K562 (cell line): ENCODE data around the gene REX1BD. TPM values are rescaled to one million over a fixed set of nuclear protein-coding genes. Genes with fewer than 3 reads are reported as not detected.

ENCODE experiments used
- CCNT2 ChIP-seq: IDR thresholded peaks from 2 replicates; pipeline ENCODE4 v1.6.1; 2011; ENCODE audit warnings: borderline replicate concordance, low read depth, mild to moderate bottlenecking, moderate library complexity, mixed read lengths, low read length; ENCODE audit not compliant: insufficient read length; ENCODE audit errors: extremely low read depth
- GTF2A2 ChIP-seq: IDR thresholded peaks from 2 replicates; pipeline ENCODE4 v1.6.1; 2016; ENCODE audit warnings: mild to moderate bottlenecking, missing genetic modification characterization, missing compliant biosample characterization
- HMGN3 ChIP-seq: IDR thresholded peaks from 2 replicates; pipeline ENCODE4 v1.6.1; 2011; ENCODE audit warnings: borderline replicate concordance, low read depth, mild to moderate bottlenecking, mixed read lengths, low read length; ENCODE audit not compliant: insufficient read length; ENCODE audit errors: extremely low read depth
- NFE2L1 ChIP-seq: fragments of 450-650 bp; IDR thresholded peaks from 2 replicates; pipeline ENCODE4 v1.6.1; 2016; ENCODE audit warnings: missing genetic modification characterization, low read depth, mild to moderate bottlenecking, missing compliant biosample characterization, moderate library complexity, borderline replicate concordance
- POLR2B ChIP-seq: fragments of 450-650 bp; IDR thresholded peaks from 2 replicates; pipeline ENCODE4 v1.6.1; 2018; ENCODE audit warnings: low read depth; ENCODE audit not compliant: partially characterized antibody
- RB1 ChIP-seq: fragments of 450-650 bp; IDR thresholded peaks from 2 replicates; pipeline ENCODE4 v1.6.1; 2017; ENCODE audit warnings: low read depth, mild to moderate bottlenecking
- YY1 ChIP-seq, 3 experiments: IDR thresholded peaks; 2 replicates each; pipeline ENCODE4 v1.6.1; 2011; ENCODE audit warnings: low read length in 2 of 3, mild to moderate bottlenecking in 2 of 3, moderate library complexity in 2 of 3, borderline replicate concordance in 1 of 3, control low read depth in 1 of 3, low read depth in 1 of 3; ENCODE audit not compliant: insufficient read depth in 3 of 3, insufficient replicate concordance in 2 of 3, control insufficient read depth in 1 of 3, insufficient read length in 1 of 3; ENCODE audit errors: extremely low read depth in 1 of 3
- ZEB2 ChIP-seq: fragments of 450-650 bp; IDR thresholded peaks from 2 replicates; pipeline ENCODE4 v1.6.1; 2016
- ZNF121 ChIP-seq: sonication (generic); formaldehyde crosslinking; conservative IDR thresholded peaks from 2 replicates; pipeline ENCODE4 v1.8.0; 2022; ENCODE audit warnings: missing genetic modification reagents
- ZNF263 ChIP-seq: sonication (generic); formaldehyde crosslinking; IDR thresholded peaks from 2 replicates; pipeline ENCODE4 v1.8.0; 2022; ENCODE audit warnings: mild to moderate bottlenecking, missing genetic modification reagents, borderline replicate concordance
- polyA plus RNA-seq, 8 experiments: library from polyadenylated mRNA; depleted of rRNA in 4 of 8; stranded (reverse) in 5 of 8; unstranded in 3 of 8; fragments of >200 nt; fragmentation: Nextera tagmentation in 2 of 8; fragmentation: Illumina TruSeq in 1 of 8; extraction: Ambion mirVana in 2 of 8; extraction: Trizol in 1 of 8; gene quantifications; 2 replicates each; pipeline versions ENCODE4 v1.2.1 to v1.2.3, GENCODE V29; 2011 to 2014; ENCODE audit warnings: inconsistent platforms in 1 of 8, missing spikeins in 1 of 8
- total RNA-seq, 7 experiments: library from RNA; depleted of rRNA in 6 of 7; stranded (reverse); fragments of >200 nt in 6 of 7; fragmentation: Illumina TruSeq in 2 of 7; extraction: Trizol in 2 of 7; gene quantifications; 2 replicates each; pipeline versions ENCODE4 v1.2.1 to v1.2.3, GENCODE V29; 2011 to 2021; ENCODE audit warnings: low replicate concordance in 1 of 7
- TF ChIP-seq, protein P1 (sequence below): fragments of 200-600 bp; sonication (generic); IDR thresholded peaks from one replicate; pipeline ENCODE4 v1.6.1; 2012; ENCODE audit warnings: mild to moderate bottlenecking, low read depth, low read length, inconsistent platforms
- TF ChIP-seq, protein P2 (sequence below): sonication (generic); formaldehyde crosslinking; IDR thresholded peaks from 2 replicates; pipeline ENCODE4 v1.8.1; 2023; ENCODE audit warnings: mild to moderate bottlenecking, missing genetic modification reagents

The REX1BD gene
- total and polyA plus RNA-seq, 9 of the 15 experiments (the other 6 are each of a cell fraction or from before 2014, with no cell fraction given): 1.9 to 136 (median 13.8) TPM

DNA sequence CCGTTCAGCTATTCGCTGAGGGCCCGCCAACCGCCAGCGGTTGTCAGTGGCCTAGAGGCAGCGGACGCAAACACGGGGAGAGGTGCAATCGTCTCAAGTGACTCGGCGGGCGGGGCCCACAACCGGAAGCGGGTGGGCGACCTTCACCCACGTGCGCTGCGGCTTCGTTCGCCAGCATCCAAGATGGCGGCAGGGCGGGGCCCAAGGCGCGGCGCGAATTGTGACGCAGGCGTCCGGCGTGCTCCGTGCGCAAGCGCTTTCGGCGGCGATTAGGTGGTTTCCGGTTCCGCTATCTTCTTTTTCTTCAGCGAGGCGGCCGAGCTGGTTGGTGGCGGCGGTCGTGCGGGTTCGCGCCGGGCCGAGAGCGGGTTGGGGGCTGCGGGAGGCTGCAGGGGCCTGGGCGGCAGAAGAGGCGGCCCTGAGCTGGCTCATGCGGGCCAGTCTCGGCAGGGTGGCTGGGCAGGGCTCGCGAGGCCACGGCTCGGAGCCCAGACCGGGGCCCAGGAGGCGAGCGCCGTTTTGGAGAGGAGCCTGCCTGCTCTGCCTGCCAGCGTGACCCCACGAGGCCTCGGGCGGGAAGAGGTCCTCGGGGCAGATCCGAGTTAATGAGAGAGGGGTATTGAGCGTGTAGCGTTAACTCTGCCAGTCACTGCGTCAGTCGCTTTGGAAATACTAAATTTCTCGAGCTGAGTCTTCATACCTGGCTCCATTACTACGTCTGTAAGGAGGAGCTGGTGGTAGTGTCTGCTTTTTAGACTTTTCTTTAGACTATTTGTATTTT lies 16.8 kb upstream of the REX1BD start, which contains the start of gene UBA52 (continued):
- TF ChIP-seq, protein P1, sequence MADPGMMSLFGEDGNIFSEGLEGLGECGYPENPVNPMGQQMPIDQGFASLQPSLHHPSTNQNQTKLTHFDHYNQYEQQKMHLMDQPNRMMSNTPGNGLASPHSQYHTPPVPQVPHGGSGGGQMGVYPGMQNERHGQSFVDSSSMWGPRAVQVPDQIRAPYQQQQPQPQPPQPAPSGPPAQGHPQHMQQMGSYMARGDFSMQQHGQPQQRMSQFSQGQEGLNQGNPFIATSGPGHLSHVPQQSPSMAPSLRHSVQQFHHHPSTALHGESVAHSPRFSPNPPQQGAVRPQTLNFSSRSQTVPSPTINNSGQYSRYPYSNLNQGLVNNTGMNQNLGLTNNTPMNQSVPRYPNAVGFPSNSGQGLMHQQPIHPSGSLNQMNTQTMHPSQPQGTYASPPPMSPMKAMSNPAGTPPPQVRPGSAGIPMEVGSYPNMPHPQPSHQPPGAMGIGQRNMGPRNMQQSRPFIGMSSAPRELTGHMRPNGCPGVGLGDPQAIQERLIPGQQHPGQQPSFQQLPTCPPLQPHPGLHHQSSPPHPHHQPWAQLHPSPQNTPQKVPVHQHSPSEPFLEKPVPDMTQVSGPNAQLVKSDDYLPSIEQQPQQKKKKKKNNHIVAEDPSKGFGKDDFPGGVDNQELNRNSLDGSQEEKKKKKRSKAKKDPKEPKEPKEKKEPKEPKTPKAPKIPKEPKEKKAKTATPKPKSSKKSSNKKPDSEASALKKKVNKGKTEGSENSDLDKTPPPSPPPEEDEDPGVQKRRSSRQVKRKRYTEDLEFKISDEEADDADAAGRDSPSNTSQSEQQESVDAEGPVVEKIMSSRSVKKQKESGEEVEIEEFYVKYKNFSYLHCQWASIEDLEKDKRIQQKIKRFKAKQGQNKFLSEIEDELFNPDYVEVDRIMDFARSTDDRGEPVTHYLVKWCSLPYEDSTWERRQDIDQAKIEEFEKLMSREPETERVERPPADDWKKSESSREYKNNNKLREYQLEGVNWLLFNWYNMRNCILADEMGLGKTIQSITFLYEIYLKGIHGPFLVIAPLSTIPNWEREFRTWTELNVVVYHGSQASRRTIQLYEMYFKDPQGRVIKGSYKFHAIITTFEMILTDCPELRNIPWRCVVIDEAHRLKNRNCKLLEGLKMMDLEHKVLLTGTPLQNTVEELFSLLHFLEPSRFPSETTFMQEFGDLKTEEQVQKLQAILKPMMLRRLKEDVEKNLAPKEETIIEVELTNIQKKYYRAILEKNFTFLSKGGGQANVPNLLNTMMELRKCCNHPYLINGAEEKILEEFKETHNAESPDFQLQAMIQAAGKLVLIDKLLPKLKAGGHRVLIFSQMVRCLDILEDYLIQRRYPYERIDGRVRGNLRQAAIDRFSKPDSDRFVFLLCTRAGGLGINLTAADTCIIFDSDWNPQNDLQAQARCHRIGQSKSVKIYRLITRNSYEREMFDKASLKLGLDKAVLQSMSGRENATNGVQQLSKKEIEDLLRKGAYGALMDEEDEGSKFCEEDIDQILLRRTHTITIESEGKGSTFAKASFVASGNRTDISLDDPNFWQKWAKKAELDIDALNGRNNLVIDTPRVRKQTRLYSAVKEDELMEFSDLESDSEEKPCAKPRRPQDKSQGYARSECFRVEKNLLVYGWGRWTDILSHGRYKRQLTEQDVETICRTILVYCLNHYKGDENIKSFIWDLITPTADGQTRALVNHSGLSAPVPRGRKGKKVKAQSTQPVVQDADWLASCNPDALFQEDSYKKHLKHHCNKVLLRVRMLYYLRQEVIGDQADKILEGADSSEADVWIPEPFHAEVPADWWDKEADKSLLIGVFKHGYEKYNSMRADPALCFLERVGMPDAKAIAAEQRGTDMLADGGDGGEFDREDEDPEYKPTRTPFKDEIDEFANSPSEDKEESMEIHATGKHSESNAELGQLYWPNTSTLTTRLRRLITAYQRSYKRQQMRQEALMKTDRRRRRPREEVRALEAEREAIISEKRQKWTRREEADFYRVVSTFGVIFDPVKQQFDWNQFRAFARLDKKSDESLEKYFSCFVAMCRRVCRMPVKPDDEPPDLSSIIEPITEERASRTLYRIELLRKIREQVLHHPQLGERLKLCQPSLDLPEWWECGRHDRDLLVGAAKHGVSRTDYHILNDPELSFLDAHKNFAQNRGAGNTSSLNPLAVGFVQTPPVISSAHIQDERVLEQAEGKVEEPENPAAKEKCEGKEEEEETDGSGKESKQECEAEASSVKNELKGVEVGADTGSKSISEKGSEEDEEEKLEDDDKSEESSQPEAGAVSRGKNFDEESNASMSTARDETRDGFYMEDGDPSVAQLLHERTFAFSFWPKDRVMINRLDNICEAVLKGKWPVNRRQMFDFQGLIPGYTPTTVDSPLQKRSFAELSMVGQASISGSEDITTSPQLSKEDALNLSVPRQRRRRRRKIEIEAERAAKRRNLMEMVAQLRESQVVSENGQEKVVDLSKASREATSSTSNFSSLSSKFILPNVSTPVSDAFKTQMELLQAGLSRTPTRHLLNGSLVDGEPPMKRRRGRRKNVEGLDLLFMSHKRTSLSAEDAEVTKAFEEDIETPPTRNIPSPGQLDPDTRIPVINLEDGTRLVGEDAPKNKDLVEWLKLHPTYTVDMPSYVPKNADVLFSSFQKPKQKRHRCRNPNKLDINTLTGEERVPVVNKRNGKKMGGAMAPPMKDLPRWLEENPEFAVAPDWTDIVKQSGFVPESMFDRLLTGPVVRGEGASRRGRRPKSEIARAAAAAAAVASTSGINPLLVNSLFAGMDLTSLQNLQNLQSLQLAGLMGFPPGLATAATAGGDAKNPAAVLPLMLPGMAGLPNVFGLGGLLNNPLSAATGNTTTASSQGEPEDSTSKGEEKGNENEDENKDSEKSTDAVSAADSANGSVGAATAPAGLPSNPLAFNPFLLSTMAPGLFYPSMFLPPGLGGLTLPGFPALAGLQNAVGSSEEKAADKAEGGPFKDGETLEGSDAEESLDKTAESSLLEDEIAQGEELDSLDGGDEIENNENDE: no peak
- no peak for TF ChIP-seq ZEB2
- TF ChIP-seq POLR2B: peak; percentile 91
- TF ChIP-seq ZNF263 (CRISPR knock-in tag): no peak
- no peak for TF ChIP-seq ZNF121 (CRISPR knock-in tag)
- peak; percentile 96 for TF ChIP-seq HMGN3
- TF ChIP-seq YY1 (IDR thresholded peaks at IDR 0.05; ENCODE audit: borderline replicate concordance in 1 of 3, control insufficient read depth in 1 of 3, extremely low read depth in 1 of 3, insufficient read depth in 3 of 3, insufficient read length in 1 of 3, insufficient replicate concordance in 2 of 3, low read depth in 1 of 3, low read length in 2 of 3): peak; percentile 99 to 100 (median 100)
- peak; percentile 95 for TF ChIP-seq CCNT2
- TF ChIP-seq RB1: peak; percentile 88
- no peak for TF ChIP-seq GTF2A2
- no peak for TF ChIP-seq NFE2L1
- TF ChIP-seq, protein P2, sequence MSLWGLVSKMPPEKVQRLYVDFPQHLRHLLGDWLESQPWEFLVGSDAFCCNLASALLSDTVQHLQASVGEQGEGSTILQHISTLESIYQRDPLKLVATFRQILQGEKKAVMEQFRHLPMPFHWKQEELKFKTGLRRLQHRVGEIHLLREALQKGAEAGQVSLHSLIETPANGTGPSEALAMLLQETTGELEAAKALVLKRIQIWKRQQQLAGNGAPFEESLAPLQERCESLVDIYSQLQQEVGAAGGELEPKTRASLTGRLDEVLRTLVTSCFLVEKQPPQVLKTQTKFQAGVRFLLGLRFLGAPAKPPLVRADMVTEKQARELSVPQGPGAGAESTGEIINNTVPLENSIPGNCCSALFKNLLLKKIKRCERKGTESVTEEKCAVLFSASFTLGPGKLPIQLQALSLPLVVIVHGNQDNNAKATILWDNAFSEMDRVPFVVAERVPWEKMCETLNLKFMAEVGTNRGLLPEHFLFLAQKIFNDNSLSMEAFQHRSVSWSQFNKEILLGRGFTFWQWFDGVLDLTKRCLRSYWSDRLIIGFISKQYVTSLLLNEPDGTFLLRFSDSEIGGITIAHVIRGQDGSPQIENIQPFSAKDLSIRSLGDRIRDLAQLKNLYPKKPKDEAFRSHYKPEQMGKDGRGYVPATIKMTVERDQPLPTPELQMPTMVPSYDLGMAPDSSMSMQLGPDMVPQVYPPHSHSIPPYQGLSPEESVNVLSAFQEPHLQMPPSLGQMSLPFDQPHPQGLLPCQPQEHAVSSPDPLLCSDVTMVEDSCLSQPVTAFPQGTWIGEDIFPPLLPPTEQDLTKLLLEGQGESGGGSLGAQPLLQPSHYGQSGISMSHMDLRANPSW (CRISPR knock-in tag): 0 out of 2 replicates have a peak, but pooled peaks have one; percentile 63
